SJSA1 (cell line): ENCODE results near the gene EIF1. TPM values are rescaled to one million over a fixed set of nuclear protein-coding genes. Genes with fewer than 3 reads are reported as not detected.
"Not testable (repeated sequence)": the region's sequence is repeated elsewhere in the genome, so short reads cannot be mapped to it uniquely, and the experiment has no call there.

Experiments used
- DNase-seq, 2 experiments: peaks; one replicate each; pipeline ENCODE4 v3.0.0-alpha.2; 2015 to 2020; ENCODE audit warnings: low spot score in 2 of 2, low read depth in 1 of 2
- H3K27ac ChIP-seq: fragments of 250-450 bp; sonication (Bioruptor Pico); 2 replicates; pipeline ENCODE4 v1.5.1; 2020; ENCODE audit warnings: mild to moderate bottlenecking, moderate library complexity
- H3K27me3 ChIP-seq: fragments of 250-450 bp; sonication (Bioruptor Pico); replicated peaks from 2 replicates; pipeline ENCODE4 v1.5.1; 2020; ENCODE audit warnings: mild to moderate bottlenecking, moderate library complexity
- H3K36me3 ChIP-seq: fragments of 250-450 bp; sonication (Bioruptor Pico); 2 replicates; pipeline ENCODE4 v1.5.1; 2020; ENCODE audit warnings: mild to moderate bottlenecking
- H3K4me1 ChIP-seq: fragments of 250-450 bp; sonication (Bioruptor Pico); replicated peaks from 2 replicates; pipeline ENCODE4 v1.6.1; 2021; ENCODE audit warnings: mild to moderate bottlenecking
- H3K4me3 ChIP-seq: fragments of 250-450 bp; sonication (Bioruptor Pico); 2 replicates; pipeline ENCODE4 v1.5.1; 2020; ENCODE audit warnings: mild to moderate bottlenecking
- H3K9me3 ChIP-seq: fragments of 250-450 bp; sonication (Bioruptor Pico); replicated peaks from 2 replicates; pipeline ENCODE4 v1.5.1; 2020; ENCODE audit warnings: mild to moderate bottlenecking
- total RNA-seq: library from RNA; depleted of rRNA; stranded (reverse); fragments of >200 nt; shearing (Covaris generic); gene quantifications from 2 replicates; pipeline ENCODE4 v1.2.3, GENCODE V29; 2014

Gene EIF1
- total RNA-seq, 1 experiment from 2014 or later = 80.1 TPM

DNA sequence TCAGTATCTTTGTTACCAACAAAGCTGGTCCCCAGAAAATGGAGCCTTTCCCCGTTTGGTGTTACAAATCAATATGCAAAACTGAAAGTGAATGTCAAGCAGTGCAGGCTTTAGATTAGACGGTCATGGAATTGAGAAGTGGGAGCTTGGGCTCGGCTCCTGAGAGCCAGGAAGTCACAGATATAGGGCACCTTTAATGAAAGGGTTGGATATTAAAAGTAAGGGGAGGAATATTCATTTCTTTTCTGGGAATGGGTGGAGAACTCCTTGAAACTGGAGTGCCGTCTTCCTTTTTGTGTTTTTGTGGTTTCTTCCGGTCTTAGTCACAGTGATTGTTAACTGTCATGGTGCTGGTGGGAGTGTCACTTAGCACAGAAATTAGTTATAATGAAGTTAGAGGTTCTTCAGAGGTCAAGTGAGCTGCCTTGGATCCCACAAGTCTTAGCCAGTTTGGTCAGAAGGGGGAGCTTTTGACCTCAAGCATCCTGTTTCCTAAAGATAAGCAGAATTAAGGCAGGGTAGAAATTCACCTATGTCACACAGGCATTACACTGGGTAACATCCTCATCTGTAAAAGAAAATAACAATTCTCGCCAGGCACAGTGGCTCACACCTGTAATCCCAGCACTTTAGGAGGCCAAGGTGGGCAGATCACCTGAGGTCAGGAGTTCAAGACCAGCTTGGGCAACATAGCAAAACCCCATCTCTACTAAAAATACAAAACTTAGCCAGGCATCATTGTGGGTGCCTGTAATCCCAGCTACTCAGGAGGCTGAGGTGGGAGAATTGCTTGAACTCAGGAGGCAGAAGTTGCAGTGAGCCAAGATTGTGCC is 9.6 kb upstream of the EIF1 start:
- Histone ChIP-seq H3K4me3 (peak overlapping the region; percentile 10), H3K27ac (peak overlapping the region; percentile 73), H3K36me3 (no peaks in the 10 kb centered on the region), H3K9me3 (no peaks in the 10 kb centered on the region), H3K4me1 (peaks cover 15% of the 10 kb centered on the region), H3K27me3 (no peaks in the 10 kb centered on the region)
- peak in 1 of 2 experiments; percentile 71 for DNase-seq

DNA sequence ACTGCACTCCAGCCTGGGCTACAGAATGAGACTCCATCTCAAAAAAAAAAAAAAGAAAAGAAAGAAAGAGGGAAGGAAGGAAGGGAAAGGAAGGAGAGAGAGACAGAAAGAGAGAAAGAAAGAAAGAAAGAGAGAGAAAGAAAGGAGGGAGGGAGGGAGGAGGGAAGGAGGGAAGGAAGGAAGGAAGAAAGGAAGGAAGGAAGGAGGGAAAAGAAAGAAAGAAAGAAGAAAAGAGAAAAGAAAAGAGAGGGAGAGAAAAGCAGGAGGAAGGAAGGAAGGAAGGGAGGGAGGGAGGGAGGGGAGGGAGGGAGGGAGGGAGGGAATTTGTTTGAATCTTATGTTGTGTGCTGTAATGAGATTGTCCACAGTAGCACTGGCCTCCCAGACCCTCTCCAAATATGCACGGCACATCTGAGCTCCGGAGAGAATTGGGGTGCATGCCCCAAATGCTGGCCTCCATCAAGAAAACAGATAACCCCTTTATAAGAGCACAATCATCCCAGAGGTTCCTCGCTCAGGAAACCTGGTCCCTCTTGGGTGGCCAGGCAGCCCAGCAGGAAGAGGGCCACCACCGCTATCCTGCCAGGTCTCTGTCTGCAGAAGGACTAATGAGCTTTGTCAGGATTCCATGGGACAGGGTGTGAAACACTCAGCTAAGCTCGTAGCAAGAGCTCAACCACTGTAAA is 8.8 kb upstream of the EIF1 start:
- DNase-seq = no peak
- peaks cover 15% of the 10 kb centered on the region for H3K4me1 ChIP-seq
- H3K36me3 ChIP-seq = no peaks in the 10 kb centered on the region
- H3K27me3 ChIP-seq = no peaks in the 10 kb centered on the region
- H3K4me3 ChIP-seq = no peak overlapping the region
- H3K9me3 ChIP-seq = no peaks in the 10 kb centered on the region
- H3K27ac ChIP-seq = no peak overlapping the region; the same call in 1 of the 2 replicates

DNA sequence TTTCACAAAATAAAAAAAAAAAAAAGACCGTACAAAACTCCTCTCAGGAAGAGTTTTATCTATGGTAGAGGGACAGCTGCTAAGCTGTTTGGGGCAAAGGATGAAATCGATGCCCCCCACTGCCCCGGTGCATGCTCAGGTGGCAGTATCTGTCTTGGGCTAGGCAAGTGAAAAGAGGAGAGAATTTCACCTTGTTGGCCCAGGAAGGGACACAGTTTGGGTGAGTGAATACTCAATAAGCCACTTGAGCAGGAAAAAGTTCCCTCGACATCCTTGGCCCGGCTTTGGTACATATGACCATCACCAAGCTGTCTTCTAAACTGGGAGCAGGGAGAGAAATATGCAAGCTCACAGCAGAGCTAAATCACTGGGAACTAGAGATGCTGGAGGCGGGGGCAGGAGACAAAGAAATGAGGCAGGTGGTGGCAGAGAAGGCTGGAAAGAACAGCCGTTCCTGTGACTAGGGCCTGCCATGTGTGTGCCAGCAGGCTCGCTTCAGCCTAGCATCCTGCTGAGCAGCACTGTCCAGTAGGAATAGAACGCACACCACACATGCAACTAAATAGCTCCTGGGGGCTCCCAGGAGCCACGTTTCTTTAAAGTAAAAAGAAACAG is 8.2 kb upstream of the EIF1 start:
- H3K9me3 ChIP-seq = no peaks in the 10 kb centered on the region
- no peak overlapping the region for H3K27ac ChIP-seq
- peaks cover 15% of the 10 kb centered on the region for H3K4me1 ChIP-seq
- DNase-seq = no peak
- H3K4me3 ChIP-seq = no peak overlapping the region
- H3K27me3 ChIP-seq = no peaks in the 10 kb centered on the region
- H3K36me3 ChIP-seq = no peaks in the 10 kb centered on the region

DNA sequence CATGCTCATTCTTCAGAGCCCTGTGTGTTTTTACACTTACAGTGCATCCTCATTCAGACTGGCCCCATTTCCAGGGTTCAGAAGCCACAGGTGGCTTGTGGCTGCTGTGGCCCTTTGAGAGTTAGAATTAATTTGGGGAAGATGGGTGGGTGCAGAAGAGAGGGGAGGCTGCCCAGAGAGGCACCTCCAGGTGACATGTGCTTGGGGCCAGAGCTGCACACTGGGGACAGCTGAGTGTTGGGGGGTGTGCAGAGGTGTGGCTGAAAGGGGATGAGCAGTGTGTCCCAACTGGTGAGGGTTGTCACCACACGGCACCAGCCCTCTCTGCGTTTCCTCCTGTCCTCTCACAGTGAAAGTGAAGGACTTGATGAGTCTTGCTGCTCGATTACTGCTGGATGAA is 6.9 kb upstream of the EIF1 start:
- Histone ChIP-seq H3K4me3 (no peak overlapping the region), H3K9me3 (no peaks in the 10 kb centered on the region), H3K36me3 (no peaks in the 10 kb centered on the region), H3K27me3 (no peaks in the 10 kb centered on the region), H3K27ac (no peak overlapping the region), H3K4me1 (peaks cover 15% of the 10 kb centered on the region)
- no peak for DNase-seq

DNA sequence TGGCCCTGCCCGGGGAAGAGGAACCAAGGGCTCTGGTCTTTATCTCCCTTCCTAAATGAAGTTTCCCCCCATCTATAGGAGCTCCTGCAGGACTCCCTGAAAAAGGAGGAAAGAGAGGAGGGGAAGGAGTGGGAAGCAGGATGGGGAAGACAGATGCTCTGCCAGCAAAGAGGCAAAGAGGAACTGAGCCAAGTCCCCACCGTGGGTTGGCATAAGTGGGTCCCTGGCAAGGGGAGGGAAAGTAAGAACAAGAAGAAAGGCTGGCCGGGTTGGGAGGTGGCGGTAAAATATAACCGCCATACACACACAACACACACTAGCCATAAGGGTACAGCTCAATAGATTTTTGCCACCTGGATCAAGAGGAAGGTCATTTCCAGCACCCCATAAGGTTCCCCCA is 6.1 kb upstream of the EIF1 start:
- Histone ChIP-seq H3K27me3 (no peaks in the 10 kb centered on the region), H3K4me1 (peaks cover 15% of the 10 kb centered on the region), H3K4me3 (no peak overlapping the region), H3K9me3 (no peaks in the 10 kb centered on the region), H3K27ac (no peak overlapping the region), H3K36me3 (no peaks in the 10 kb centered on the region)
- no peak for DNase-seq

DNA sequence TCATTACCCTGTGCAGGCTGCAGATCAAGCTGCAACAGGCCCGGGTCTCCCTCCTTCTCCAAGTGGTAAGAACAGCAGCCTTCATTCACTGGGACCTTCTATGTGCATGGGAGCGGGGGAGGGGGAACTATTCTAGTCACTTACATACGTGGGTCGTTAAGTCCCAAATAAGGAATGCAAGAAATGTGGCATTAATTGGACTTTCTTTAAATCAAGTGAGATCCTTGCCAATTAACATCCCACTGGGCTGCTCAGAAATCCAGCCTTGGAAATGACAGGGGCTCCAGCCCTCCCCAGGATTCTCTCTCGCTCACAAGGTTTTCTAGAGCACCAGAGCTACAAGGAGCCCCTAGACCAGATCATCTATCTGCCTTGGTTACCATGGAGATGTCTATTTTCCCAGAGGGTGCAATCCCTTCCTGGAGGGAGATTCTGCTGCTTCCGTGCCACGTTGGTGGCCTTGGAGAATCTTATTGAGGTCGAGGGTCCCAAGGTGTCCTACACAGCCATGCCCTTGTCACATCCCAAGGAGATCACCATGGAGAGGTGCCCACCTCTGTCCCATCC is 5.2 kb upstream of the EIF1 start:
- no peaks in the 10 kb centered on the region for H3K9me3 ChIP-seq
- no peaks in the 10 kb centered on the region for H3K36me3 ChIP-seq
- H3K4me3 ChIP-seq = no peak overlapping the region
- peaks cover 14% of the 10 kb centered on the region for H3K4me1 ChIP-seq
- H3K27me3 ChIP-seq = no peaks in the 10 kb centered on the region
- no peak for DNase-seq
- H3K27ac ChIP-seq = no peak overlapping the region

DNA sequence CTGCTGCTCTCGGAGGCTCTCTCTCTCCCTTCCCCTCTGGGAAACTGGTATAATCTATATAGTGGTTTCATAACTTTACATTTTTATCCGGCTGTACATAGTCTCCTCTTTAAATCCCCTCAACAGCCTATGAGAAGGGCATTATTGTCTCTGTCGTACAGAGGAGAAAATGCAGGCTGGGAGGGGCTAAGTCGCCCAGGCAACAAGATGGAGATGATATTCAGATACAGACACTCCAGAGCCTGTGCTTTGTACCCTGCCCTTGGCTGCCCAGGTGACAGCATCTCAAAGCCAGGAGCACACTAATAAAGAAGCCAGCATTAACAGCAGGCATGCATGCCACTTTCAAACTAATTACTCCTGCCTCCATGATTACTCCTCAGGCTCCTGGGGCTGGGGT is 4.7 kb upstream of the EIF1 start:
- Histone ChIP-seq H3K4me3 (no peak overlapping the region), H3K36me3 (peaks cover 4% of the 10 kb centered on the region), H3K4me1 (peaks cover 9% of the 10 kb centered on the region), H3K9me3 (0 out of 2 replicates have a peak, but pooled peaks cover 2% of the 10 kb centered on the region), H3K27me3 (no peaks in the 10 kb centered on the region), H3K27ac (no peak overlapping the region)
- DNase-seq = no peak

DNA sequence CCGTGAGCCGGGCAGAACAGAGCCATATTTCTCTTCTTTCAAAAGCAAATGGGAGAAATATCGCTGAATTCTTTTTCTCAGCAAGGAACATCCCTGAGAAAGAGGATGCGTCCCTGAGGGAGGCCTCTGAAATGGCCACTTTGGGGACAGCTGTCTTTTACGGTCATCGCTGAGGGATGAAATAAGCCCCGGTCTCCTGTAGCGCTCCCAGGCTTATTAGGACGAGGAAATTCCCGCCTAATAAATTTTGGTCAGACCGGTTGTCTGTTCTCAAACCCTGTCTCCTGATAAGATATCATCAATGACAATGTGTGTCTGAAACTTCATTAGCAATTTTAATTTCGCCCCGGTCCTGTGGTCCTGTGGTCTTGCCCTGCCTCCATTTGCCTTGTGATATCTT is 2.9 kb upstream of the EIF1 start:
- not testable (repeated sequence) for H3K27ac ChIP-seq, DNase-seq, H3K9me3 ChIP-seq, H3K4me3 ChIP-seq, H3K27me3 ChIP-seq
- Histone ChIP-seq H3K36me3 (peaks cover 21% of the 10 kb centered on the region), H3K4me1 (peaks cover 13% of the 10 kb centered on the region; the same call in 1 of the 2 replicates)

DNA sequence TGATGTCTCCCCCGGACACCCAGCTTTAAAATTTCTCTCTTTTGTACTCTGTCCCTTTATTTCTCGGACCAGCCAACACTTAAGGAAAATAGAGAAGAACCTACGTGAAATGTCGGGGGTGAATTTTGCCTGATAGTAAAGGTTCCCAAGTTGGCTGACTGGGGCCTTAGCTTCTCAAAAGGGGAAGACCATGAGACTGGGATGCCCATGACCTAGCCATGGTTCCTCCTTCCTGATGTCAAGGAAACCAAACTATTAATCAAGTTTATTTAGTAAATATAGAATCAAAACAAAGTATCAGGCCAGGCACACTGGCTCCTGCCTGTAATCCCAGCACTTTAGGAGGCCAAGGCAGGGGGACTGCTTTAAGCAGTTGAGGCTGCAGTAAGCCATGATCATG is 2.4 kb upstream of the EIF1 start:
- H3K4me3 ChIP-seq = no peak overlapping the region
- peaks cover 26% of the 10 kb centered on the region for H3K36me3 ChIP-seq
- no peak for DNase-seq

DNA sequence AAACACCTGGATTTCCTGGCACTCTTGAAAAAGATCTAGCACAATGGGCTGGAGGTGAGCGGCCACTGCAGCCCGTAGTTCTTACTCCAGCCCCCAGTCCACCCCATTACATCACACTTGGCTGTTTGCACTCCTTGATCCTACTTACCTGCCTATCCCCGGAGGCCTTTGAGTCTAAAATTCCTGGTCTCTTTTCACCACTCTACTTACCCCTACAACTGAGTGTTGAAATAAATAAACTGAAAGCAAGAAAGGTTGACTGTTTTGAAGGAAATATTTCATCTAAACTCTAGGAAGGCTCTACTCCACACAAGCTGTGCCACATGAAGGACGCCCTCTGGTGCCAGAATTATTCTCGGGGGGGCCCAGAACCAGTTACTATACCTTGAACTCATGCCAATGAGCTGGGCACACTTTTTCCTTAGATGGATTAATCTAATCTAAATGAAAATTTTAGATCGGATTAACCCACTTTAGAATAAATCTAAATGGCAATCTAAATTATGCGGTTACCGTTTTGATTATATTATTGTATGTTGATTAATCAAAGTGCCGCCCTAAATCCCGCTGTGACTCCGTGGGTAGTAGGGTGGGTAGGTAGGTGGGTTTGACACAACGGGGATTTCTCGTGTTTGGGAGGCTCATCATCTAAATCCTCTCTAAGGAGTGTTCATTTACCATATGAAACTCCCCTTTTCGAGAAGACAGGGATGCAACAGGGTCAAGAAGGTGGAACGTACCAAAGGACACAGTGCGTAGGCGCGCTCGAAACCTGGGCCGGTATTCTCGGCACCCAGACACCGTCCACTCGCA is 651 bp upstream of the EIF1 start:
- Histone ChIP-seq H3K27me3 (no peaks in the 10 kb centered on the region; the same call in 1 of the 2 replicates), H3K27ac (peak overlapping the region; percentile 20; the same call in 1 of the 2 replicates), H3K4me3 (peak overlapping the region; percentile 96), H3K36me3 (peaks cover 44% of the 10 kb centered on the region), H3K9me3 (peaks cover 2% of the 10 kb centered on the region; the same call in 1 of the 2 replicates), H3K4me1 (peaks cover 13% of the 10 kb centered on the region; the same call in 1 of the 2 replicates)
- DNase-seq = no peak

More for the DNA sequence above, 2.4 kb upstream of the EIF1 start:
- Histone ChIP-seq H3K9me3 (0 out of 2 replicates have a peak, but pooled peaks cover 2% of the 10 kb centered on the region), H3K27me3 (no peaks in the 10 kb centered on the region), H3K4me1 (peaks cover 13% of the 10 kb centered on the region; the same call in 1 of the 2 replicates), H3K27ac (no peak overlapping the region)

DNA sequence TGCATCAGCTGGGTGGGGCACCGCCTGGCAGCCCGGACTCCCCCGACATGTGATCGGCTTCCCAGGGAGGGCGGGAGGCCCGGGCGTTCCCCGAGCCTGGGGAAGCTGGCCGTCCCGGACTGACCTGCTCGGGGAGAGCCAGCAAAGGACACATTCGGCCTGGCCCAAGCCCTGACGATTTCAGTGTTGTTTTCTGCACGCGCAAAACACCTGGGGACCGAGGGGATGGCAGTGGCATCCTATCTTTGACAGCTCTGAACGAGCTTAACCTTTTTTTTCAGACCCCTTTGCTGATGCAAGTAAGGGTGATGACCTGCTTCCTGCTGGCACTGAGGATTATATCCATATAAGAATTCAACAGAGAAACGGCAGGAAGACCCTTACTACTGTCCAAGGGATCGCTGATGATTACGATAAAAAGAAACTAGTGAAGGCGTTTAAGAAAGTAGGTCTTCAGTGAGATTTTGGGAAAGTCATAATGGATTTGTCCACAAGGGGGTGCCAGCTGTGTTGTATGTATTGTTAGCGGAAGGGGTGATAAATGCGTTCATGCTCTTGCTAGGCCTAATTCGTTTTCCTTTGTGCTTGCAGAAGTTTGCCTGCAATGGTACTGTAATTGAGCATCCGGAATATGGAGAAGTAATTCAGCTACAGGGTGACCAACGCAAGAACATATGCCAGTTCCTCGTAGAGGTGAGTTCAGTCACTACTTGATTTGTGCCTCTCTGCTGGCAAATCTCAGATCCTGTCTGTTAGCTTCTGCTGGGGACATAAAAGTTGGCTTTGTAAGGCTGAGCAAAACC is 1.0 kb downstream of the EIF1 start:
- Histone ChIP-seq H3K4me3 (peak overlapping the region; percentile 96), H3K27me3 (no peaks in the 10 kb centered on the region; the same call in 1 of the 2 replicates), H3K4me1 (peaks cover 13% of the 10 kb centered on the region; the same call in 1 of the 2 replicates), H3K27ac (peak overlapping the region; percentile 100), H3K36me3 (peaks cover 60% of the 10 kb centered on the region), H3K9me3 (peaks cover 2% of the 10 kb centered on the region; the same call in 1 of the 2 replicates)
- peak; percentile 62 to 77 for DNase-seq

DNA sequence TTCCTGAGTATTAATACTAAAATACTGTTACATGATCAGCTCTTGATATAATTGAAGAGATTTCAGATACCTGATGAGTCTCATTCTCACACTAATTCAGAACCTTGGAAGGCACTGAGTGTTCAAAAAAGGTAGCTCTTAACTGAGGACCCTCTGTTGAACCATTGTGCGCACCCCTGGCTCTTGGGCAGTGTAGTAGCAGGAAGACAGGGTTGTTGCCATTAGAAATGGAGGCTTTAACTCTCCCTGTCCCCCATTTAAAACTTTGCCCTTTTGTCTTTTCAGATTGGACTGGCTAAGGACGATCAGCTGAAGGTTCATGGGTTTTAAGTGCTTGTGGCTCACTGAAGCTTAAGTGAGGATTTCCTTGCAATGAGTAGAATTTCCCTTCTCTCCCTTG is 1.8 kb downstream of the EIF1 start:
- Histone ChIP-seq H3K9me3 (peaks cover 2% of the 10 kb centered on the region; the same call in 1 of the 2 replicates), H3K4me3 (peak overlapping the region; percentile 96), H3K4me1 (peaks cover 13% of the 10 kb centered on the region; the same call in 1 of the 2 replicates), H3K27me3 (no peaks in the 10 kb centered on the region; the same call in 1 of the 2 replicates), H3K36me3 (peaks cover 68% of the 10 kb centered on the region), H3K27ac (no peak overlapping the region)
- DNase-seq = no peak
